ENCODE data around the gene RPL39. TPM values are rescaled to one million over a fixed set of nuclear protein-coding genes. Genes with fewer than 3 reads are reported as not detected.

The RPL39 gene
- total RNA-seq, 4 donors from 2014 or later: 4,874 to 7,757 (median 5,738) TPM

GRCh38 chrX:119745283-119745848, 46.1 kb downstream of the RPL39 start:
- TF ChIP-seq, protein P1, sequence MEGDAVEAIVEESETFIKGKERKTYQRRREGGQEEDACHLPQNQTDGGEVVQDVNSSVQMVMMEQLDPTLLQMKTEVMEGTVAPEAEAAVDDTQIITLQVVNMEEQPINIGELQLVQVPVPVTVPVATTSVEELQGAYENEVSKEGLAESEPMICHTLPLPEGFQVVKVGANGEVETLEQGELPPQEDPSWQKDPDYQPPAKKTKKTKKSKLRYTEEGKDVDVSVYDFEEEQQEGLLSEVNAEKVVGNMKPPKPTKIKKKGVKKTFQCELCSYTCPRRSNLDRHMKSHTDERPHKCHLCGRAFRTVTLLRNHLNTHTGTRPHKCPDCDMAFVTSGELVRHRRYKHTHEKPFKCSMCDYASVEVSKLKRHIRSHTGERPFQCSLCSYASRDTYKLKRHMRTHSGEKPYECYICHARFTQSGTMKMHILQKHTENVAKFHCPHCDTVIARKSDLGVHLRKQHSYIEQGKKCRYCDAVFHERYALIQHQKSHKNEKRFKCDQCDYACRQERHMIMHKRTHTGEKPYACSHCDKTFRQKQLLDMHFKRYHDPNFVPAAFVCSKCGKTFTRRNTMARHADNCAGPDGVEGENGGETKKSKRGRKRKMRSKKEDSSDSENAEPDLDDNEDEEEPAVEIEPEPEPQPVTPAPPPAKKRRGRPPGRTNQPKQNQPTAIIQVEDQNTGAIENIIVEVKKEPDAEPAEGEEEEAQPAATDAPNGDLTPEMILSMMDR (IDR thresholded peaks at IDR 0.05; ENCODE audit: low read depth): no peak

DNA sequence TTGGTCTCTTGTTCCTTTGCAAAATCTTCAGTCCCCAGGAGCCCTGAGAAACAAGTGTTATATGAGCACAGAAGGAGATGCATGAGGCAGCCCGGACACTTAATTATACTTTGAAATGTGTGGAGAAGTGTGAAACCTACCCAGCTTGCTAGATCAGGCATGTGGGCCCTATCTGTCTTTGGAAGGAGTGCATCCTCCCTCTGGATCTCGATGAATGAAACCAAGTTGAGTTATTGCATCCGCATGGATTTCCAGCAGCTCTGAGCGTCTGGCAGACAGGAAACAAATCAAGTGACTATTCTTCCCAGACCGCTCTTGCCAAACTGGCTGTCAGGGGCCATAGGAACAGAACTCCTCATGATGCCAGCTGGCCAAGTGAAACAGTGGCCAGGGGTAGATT, 52.7 kb downstream of the RPL39 start:
- TF ChIP-seq, protein P1 (IDR thresholded peaks at IDR 0.05; ENCODE audit: low read depth): no peak

Small RNA genes lying within 50 kb of the gene (small RNA-seq; reads per million reads assigned to genes)
- gene SNORA69: not detected

Other genes starting within 250 kb of the RPL39 start
- 10 to 100 TPM; 23.5 to 50.1 (median 32.6) TPM for gene STEEP1, start 226.2 kb downstream of the RPL39 start, total RNA-seq
- gene UBE2A, start 217.1 kb downstream of the RPL39 start, total RNA-seq: 10 to 100 TPM; 26.8 to 50.4 (median 42.3) TPM
- gene NKRF, start 185.2 kb downstream of the RPL39 start, total RNA-seq: 1 to 10 TPM; 5.1 to 8.3 (median 6.2) TPM
- gene SEPTIN6, start 98.5 kb downstream of the RPL39 start, total RNA-seq: 10 to 100 TPM in 3 of 4 donors, 1 to 10 TPM in 1; 9.2 to 18.4 (median 11.8) TPM
- 1 to 10 TPM in 2 of 4 donors, not detected in 2; 1.5 to 3.4 TPM for gene SOWAHD, start 33.0 kb downstream of the RPL39 start, total RNA-seq
- 1 to 10 TPM; 6.3 to 7.9 (median 6.9) TPM for gene UPF3B, start 61.3 kb upstream of the RPL39 start, total RNA-seq
- 10 to 100 TPM in 3 of 4 donors, 1 to 10 TPM in 1; 7.5 to 16.5 (median 11.9) TPM for gene RNF113A, start 80.1 kb upstream of the RPL39 start, total RNA-seq
- 100 to 1,000 TPM in 1 of 4 donors, 10 to 100 TPM in 3; 50.7 to 105 (median 57.8) TPM for gene NDUFA1, start 80.2 kb upstream of the RPL39 start, total RNA-seq
- gene AKAP14, start 104.3 kb upstream of the RPL39 start, total RNA-seq: not detected
- gene NKAP, start 152.1 kb upstream of the RPL39 start, total RNA-seq: 1 to 10 TPM; 5.1 to 7.2 (median 6.2) TPM

Data from subcutaneous adipose tissue (tissue), 4 donors.